Pons (tissue), 1 donor: ENCODE data around the gene ITGA1.
"Not testable (repeated sequence)": the region's sequence is repeated elsewhere in the genome, so short reads cannot be mapped to it uniquely, and the experiment has no call there.

ENCODE experiments used
- DNase-seq: peaks from one replicate; pipeline ENCODE4 v3.0.0-alpha.2; 2016; ENCODE audit warnings: low spot score

The ITGA1 gene

DNA sequence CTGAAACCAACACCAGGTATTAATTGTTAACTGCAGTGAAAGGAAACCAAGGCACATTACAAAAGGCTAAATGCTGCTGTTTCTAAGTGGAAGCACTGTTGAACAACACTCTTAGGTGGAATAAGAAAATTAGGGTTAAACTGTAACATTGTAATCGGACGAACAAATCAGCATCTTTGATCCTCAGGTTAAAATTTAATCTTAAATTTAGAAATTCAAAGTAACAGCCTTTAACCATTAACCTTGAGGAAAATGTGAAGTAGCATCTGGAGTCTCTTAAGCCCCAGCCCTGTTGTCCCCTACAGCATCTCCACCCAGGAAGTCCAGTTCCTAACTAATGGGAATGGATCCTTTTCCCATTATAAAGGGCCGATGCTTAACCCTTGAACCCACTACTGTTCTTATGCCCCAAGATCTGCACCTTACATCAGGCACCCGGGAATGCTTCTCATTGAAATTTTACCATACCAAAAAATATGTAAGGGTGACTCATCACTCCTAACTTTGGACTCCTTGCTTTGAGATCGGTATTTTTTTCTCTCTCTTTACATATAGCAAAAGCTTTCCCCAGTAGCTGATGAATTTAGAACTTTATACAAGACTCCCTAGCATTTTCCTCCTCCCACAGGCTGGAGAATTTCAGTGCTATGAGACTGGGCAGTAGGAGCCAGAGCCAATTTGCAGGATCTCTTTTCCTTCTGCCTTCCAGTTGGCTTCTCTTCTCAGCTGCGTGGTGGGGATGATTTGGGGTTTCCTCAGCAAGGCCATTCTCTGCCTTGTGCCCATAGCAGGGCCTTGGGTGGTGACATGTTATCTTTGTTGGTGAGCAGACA lies 169.4 kb downstream of the ITGA1 start:
- DNase-seq = no peak

- no peak for DNase-seq
These were observed 173.6 kb downstream of the ITGA1 start for GRCh38 chr5:52961274-52961681.

DNA sequence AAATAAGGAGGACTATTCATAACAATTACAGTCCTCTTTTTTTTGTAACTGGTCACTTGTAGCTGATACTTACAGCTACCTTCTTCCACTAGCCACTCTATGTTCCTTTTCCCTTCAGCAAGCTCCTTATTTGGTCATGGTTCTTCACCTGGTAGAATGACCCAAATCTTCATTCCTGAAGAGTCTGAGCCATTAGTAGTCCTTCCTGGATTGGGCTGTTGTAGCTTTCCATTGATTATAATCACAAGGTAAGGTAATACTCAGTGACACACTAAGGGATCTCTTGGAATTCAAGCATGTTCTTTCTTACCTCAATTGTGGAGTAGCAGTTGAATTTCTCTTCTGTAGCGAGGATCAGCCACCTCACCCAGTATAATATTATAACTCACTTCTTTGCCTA lies 175.9 kb downstream of the ITGA1 start:
- no peak for DNase-seq

DNA sequence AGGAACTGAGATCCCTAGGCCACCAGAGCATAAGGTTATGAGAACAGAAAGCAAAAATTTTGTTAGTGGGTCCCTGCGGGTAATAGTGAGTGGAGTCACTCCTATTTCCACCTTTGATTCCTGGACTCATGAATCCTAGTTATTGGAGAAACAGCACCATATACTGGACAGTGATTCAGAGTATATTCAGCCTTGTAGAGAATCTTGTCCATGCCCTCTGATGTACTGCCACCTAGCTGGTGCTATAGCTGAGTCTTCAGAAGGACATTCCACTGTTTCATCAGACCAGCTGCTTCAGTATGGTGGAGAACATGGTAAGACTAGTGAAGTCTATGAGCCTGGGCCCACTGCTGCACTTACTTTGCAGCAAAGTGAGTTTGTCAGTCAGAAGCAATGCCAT lies 176.4 kb downstream of the ITGA1 start:
- no peak for DNase-seq

- DNase-seq = not testable (repeated sequence)
These were observed 188.4 kb downstream of the ITGA1 start for GRCh38 chr5:52976157-52976556.

GRCh38 chr5:52977264-52977897 lies 189.7 kb downstream of the ITGA1 start:
- no peak for DNase-seq

- DNase-seq = no peak
These were observed 193.8 kb downstream of the ITGA1 start for GRCh38 chr5:52981507-52981906.

- DNase-seq = no peak
These were observed 196.3 kb downstream of the ITGA1 start for GRCh38 chr5:52983731-52984636.

- DNase-seq = no peak
These were observed 197.6 kb downstream of the ITGA1 start for GRCh38 chr5:52985306-52985705.

DNA sequence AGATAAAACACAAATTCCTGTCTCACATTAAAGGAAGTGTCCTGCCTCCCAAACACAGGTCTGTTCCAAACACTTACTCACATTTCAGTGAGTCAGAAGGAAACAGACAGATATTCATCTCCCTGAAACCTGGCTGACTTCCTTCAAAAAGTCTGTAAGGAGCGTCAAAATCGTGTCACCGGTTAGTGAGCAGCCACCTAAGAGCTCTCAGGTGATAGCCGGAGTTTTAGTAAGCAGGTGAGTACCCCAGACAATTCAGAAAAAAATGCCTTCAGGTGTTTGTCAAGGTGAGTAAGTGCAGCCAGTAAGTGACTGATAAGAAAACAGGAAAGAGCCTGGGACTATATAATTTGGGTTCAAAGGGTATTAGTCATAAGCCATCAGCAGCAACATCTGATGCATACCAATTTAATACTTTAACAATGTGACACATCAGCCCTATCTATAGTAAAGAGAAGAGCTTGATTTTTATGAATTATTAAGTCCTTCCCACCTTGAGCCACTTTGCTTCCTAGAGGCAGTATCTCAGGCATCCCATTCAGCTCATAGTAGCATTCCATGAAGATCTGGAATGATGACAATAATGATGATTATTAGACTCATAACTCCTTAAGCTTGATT lies 200.1 kb downstream of the ITGA1 start:
- DNase-seq = no peak

DNA sequence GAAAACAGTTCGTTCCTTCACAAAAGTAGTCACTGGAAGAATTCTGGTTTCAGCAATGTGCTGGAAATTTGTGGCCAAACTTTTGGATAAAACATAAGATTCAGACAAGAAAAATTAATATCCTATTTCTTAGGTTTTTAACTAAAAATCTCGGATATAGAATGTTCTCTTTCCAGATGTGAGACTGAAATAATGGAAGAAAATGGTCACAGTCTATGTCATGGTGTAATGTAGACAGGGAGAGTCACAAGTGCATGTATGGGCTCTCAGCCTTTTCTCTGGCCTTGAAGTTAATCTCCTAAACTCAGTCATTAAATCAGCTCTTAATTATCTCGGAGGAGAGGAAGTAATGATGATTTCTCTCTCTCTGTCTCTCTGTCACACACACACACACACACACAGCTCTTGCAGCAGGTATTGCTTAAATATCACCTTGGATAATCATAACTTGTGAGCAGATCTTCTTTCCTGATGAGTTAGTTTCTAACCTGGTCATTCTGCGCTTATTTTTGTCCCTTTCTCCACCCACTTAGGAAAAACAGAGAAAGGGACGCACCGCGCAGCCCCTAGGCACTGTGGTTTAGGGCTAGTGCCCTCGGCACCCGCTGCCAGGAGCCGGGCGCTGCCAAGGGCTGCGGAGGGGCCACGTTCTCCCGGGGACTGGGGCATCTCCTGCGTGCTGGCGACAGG lies 200.8 kb downstream of the ITGA1 start:
- peak; percentile 30 for DNase-seq

DNA sequence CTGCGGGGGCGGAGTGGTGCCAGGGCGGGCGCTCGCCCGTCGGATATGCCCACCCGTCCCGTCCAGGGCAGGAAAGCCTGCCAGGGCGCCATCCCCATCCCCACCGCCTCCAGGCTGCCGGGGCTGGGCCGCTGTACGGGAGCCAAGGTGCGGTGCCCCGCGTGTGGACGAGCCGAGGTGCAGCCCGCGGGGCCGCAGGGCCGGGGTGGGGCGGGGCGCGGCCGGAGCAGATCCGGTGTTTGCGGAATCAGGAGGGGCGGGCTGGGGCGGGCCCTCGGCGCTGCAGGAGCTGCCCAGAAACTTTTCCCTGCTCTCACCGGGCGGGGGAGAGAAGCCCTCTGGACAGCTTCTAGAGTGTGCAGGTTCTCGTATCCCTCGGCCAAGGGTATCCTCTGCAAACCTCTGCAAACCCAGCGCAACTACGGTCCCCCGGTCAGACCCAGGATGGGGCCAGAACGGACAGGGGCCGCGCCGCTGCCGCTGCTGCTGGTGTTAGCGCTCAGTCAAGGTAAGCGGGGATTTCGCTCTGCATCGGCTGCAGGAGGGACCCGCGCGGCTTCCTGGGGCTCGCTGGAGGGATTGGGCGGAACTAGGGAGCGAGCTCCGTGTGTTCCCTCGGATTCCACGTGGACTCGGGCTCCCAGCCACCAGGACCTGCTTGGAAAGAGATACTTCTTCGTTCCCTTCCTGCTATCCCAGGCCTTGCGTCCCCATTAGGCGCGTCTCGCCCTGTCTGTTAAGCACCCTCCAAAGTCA lies 201.5 kb downstream of the ITGA1 start, which contains the start of gene ITGA2:
ITGA2 (plus strand) TSS at position 328 of the 756 bp plus-strand sequence; CDS start at position 445, 117 bp downstream.
- DNase-seq = no peak

- DNase-seq = peak; percentile 73
These were observed 202.2 kb downstream of the ITGA1 start for GRCh38 chr5:52989781-52990527.

DNA sequence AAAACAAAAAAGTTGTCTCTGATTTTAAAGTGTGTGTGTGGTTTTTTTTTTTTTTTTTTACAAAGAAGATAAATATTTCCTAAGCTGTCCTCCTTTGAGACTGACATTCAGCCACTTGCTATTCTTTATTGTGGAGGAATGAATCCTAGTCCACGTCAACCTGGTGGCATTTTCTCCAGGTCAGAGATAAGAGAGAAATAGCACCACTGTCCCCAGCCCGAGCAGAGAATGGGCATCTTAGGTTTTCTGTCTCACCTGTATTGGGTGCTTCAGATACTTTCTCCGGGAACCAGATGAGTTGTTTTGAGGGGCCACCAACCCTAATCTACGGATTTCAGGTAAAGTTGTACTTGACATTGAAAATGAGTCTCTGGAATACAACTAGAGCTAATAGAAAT lies 202.8 kb downstream of the ITGA1 start:
- no peak for DNase-seq

DNA sequence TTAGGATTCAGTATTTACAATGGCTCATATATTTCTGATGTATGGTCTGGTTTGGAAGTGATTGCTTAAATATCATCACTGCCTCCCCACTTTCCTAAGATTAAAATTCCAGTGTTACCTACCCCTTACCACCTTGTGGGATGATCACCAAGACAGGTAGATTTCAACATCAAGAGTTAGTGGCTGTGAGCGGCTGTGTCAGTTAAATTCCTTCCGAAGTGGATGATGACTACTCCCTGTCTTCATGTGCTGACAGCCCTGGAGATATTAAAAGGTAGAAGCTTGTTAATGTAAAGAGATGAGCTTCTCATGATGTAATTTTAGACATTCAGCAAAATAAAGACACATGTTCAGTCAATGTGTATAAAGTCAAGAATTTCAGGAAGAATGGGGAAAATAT lies 205.7 kb downstream of the ITGA1 start:
- no peak for DNase-seq

DNA sequence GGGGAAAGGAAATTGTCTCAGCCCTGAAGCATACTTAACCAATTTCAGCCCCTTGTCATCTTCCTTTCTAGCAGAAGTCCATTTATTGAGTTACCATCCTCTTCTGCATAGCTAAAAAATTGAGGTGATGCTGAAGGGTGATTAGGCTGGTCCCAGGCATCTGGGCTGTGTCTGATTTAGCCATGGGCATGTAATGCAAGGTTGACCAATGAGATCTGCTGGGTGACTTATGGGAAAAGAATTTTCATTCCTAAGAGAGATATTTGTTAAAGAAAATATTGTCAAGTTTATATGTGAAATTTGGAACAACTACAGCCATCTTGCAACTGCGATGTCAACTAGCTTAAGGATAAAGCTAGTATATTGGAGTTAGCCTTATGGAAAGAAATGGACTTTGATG lies 206.6 kb downstream of the ITGA1 start:
- no peak for DNase-seq

- no peak for DNase-seq
These were observed 207.4 kb downstream of the ITGA1 start for GRCh38 chr5:52995095-52995494.

- no peak for DNase-seq
These were observed 208.2 kb downstream of the ITGA1 start for GRCh38 chr5:52995914-52996313.

DNA sequence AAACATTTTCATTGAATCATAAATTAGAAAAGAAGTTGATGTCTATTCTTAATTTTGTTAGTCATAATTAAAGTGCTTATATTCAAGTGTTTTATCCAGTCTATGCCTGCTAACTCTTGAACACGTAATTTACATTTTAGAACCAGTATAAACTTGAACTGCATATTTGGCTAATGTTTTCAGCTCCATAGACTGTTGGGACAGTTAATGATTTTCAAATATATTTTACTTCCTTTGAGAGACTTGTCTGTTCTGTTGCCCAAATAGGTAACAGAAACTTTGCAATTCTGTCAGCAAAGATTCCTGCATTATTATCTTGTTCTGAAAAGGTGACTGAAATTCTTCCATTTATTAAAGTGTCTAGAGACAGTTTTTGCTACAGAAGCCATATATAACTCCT lies 209.3 kb downstream of the ITGA1 start:
- DNase-seq = no peak

DNA sequence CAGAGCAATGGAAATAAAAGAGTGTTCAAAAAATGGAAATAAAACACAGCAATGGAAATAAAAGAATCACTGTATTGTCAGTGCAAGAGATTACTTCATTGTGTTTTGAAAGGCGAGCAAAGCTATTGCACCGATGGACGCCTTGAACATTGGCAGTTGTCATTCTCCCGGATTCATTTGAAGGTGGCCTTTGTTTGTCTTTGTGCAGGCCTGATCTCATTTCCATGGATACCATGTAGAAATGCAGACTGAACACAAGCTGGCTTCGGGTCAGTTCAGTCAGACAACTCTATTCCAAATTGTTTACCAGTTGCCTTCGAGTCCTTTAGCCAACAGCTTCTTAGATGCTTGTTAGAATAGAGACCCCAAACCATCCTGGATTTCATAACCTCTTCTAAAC lies 209.7 kb downstream of the ITGA1 start:
- DNase-seq = peak; percentile 99
